ENCODE data around the gene ZNF219. TPM values are rescaled to one million over a fixed set of nuclear protein-coding genes. Genes with fewer than 3 reads are reported as not detected.

ZNF219 gene
- 15.0 and 18.7 TPM in 2 replicates for total RNA-seq (2014; rRNA removed; shearing (Covaris generic))
- polyA plus RNA-seq (2015; cell fraction: cytosol; rRNA removed): 13.9 and 14.8 TPM in 2 replicates
- polyA plus RNA-seq (2015; cell fraction: nucleus; rRNA removed): 19.2 and 21.0 TPM in 2 replicates

DNA sequence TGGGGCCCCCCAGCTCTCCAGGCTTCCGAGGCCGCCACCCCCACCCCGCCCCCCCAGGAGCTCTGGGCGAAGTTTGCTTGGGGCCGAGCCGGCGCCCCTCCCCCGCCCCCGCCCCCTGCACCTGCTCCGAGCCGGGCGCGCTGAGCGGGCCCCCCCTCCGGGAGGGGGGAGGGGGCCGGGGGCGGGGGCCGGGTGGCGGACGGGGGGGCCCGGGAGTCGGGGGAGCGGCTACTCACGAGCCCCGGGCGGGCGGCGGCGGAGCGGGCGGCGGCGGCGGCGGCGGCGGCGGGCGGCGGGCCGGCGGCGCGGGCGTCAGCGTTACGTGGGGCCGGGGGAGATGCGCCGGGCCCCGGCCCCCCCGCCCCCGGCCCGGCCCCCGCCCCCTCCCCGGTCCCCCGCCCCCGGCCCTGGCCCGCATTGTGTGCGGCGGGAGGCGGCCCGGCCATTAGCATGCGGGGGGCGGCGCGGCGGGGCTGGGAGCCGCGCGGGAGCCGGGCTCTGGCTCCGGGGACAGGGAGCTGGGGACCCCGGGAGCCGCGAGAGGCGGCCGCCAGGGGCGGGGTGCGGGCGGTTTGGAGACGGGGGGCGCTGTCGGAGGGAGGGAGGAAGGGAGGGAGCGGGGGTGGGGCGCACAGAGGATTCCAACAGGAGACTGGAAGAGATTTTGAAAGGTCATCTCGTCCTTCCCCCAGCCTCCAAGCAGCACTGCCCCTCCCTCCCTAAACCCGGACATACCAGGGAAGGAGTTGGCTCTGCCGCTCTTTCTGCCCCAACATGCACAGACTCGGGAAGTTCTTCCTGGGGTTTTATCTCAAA is at the start of gene ZNF219:
Gene ZNF219, minus strand, starts transcription at position 580 of the 816 bp plus-strand sequence. CDS start 5,064 bp downstream, outside the sequence.
- peak; percentile 53 for DNase-seq (ENCODE audit: low read depth)

DNA sequence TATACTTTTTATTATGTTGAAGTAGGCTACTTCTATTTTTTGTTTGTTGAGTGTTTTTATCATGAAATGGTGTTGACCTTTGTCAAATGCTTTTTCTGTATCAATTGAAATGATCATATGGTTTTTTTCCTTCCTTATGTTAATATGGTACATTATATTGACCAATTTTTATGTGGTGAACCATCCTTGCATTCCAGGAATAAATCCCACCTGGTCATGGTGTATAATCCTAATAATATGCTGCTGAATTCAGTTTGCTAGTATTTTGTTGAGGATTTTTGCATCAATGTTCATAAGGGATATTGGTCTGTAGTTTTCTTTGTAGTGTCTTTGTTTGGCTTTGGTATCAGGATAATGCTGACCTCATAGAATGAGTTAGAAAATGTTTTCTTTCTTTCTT is 47.0 kb upstream of the ZNF219 start:
- no peak for DNase-seq (ENCODE audit: low read depth)

DNA sequence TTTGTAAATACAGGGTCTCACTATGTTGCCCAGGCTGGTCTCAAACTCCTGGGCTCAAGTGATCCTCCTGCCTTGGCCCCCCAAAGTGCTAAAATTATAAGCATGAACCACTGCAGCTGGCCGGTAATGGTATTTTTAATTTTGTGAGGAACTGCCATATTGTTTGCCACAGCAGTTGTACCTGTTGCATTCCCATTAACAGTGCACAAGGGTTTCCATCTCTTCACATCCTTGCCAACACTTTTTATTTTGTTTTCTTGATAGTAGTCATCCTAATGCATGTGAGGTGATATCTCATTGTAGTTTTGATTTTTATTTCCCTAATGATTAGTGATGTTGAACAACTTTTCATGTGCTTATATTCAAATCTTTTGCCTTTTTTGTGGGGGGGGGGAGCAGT is 43.9 kb upstream of the ZNF219 start:
- DNase-seq (ENCODE audit: low read depth): no peak

DNA sequence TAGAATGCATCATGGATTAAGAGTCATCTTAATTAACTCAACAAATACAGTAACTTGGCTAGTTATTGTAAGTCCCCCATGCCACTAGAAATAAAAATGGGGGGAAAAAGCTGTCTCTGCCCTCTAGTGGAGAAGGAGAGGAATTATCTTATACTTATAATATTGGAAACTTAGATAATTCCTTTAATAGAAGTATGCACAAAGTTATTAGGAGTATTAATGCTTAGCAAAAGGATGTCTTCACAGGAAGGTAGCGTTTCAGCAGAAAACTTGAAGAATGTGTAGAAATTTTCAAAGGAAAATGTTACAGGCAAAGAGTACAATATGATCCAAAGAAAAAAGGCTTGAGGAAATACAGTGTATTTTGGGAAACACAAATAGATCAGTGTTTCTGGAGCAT is 37.6 kb upstream of the ZNF219 start:
- no peak for DNase-seq (ENCODE audit: low read depth)

DNA sequence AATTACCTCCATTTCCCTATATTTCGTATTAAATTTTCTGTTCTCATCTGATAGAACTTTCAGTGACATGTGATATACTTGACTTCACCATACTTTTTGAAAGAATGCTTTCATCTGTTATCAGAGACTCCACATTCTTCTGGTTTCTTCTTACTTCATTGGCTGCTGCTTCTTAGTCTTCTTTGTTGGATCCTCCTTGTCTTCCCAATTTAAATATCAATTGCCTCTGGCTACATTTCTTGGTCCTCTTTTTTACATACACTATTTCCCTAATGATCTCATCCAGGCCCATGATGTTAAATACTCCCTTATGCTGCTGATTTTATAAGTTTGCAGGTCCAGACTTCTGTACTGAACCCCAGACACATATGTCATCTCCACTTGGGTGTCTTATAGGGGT is 35.4 kb upstream of the ZNF219 start:
- DNase-seq (ENCODE audit: low read depth): no peak

DNA sequence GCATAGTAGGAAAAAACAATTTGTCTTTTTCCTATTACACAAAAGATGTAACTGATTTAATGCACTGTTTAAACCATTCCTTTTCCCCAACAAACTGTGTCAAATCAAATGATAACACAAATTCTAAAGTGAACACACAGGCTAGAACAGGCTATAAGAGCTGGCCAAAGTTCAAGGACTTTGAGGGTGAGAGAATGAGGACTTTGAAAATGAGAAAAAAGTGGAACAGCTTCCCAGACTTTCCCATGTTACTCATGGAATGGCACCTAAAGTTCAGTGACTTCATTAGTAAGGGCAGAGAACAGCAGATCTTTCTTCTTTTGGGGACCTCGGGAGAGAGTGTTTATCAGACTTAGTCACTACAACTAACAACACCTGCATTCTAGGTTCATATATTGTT is 25.0 kb upstream of the ZNF219 start:
- no peak for DNase-seq (ENCODE audit: low read depth)

DNA sequence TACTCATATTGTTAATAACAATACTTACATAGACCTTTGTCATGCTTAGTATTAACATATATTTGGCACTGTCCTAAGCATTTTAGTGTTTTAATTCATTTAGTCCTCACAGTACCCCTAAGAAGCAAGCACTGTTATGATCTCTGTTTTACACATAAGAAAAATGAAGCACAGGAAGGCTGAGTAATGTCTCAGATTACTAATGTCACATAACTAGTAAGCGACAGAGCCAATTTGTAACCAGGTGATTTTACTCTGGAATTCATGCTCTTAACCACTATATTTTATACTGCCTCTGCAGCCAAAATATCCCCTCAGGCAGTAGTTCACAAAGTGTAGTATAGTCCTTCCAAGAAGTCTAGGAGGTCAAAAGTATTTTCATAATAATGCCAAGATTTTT is 22.7 kb upstream of the ZNF219 start:
- no peak for DNase-seq (ENCODE audit: low read depth)

DNA sequence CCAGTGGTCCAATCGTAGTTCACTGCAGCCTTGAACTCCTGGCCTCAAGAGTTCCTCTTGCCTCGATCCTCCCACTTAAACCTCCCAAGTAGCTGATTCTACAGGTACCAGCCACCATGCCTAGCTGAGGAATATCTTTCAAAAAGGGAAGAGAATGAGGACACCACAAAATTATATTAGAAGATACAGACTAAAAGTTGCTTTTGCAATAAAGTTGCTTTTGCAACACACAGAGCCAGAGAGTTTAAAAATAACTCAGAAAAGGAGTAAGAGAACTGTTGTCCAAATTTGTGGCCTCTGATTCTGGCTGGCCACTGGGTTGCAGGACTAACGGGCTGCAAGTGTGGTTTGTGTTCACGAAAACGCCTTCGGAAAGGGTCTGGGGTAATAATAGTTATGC is 22.2 kb upstream of the ZNF219 start:
- DNase-seq (ENCODE audit: low read depth): no peak

DNA sequence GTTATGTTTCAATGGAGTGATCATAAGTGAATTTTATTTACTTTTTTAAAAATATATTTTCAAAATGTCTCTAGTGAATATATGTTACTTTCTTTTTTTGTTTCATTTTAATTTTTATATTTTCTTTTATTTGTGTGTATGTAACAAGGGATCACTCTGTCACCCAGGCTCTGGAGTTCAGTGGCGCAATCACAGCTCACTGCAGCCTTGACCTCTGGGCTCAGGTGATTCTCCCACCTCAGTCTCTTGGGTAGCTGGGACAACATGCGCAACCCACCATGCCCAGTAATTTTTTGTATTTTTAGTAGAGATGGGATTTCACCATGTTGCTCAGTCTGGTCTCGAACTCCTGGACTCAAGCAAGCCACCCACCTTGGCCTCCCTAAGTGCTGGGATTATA is 20.5 kb upstream of the ZNF219 start:
- no peak for DNase-seq (ENCODE audit: low read depth)

DNA sequence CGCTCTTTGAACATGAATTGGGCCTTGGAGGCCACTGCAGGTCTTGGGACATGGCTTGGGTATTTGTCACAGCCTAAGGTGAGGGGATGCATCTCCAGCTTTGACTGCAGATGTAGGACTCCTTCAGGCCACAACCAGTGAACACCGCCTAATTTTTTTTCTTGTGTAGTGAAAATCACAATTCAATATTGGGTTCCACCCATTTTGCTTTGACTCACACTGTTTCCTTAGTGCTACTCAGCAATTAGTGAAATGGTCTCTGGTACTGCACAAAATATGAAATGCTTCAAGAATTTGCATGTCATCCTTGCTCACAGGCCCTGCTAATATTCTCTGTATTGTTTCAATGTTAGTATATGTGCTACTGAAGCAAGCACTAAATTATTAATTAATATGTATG is 14.9 kb upstream of the ZNF219 start:
- no peak for DNase-seq (ENCODE audit: low read depth)

DNA sequence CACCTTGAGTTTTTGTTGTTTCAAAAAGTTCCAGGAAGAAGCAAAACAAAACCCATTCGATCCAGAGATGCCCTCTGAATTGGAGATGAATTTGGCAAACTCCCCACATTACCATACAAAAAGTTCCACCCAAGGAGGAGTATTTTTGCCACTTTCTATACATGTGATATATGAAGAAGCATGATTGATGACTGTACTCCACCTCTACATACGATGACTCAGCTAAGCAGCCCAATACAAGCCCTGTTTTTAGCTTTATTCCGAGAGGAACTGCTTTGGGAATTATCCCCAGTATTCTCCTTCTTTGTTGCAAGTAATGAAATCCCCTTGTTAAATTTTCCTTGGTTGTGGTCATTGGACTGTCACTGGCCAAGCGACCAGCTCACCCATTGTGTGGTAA is 13.8 kb upstream of the ZNF219 start:
- no peak for DNase-seq (ENCODE audit: low read depth)

DNA sequence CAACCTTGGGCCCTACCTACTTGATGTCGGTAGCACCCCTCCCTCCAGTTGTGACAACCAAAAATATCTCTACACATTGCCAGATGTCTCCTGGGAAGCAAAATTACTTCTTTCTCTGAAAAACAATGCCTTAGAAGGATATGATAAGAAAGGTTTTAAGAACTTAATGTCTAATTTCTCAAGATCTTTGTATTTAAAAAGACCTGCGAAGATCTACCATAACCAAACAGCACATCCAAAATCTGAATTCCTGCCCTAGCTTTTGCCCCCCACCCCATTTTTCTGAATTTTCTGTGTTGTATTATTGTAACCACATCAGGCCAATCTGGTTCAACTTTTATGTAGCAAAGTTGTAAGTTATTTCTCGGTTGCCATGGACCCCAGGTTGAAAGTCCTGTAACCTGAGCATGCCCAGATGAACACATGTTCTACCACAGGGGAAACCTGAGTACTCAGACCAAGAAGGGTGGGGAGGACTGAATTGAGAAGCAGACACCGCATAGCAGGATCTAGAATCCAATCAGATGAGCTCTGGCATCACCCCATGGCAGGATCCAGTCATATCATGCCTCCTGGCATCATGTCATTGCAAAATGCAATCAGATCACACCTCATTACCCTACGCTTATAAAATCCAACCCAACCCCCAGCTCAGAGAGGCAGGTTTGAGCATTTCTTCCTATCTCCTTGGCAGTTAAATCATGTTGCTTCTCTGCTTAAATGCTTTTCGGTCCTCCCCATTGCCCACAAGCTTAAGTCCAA is 11.1 kb upstream of the ZNF219 start:
- peak; percentile 71 for DNase-seq (ENCODE audit: low read depth)

DNA sequence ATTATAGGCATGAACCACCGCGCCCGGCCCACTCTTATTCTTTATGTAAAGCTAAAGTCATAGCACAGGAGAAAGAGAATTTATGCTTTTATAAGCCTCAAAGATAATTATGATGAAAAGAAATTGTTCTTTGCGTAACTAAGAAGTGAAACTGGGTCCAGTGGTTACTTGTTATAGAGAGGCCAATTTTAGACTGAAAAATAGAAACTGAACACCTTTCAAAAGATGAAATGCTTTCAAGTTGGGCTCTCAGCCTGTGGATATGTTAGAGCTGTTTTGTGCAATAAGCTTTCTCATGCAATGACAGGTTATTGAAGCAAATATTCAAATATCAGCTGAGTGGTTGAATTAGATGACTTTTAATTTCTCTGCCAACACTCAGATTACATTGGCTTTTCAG is 10.3 kb upstream of the ZNF219 start:
- no peak for DNase-seq (ENCODE audit: low read depth)

DNA sequence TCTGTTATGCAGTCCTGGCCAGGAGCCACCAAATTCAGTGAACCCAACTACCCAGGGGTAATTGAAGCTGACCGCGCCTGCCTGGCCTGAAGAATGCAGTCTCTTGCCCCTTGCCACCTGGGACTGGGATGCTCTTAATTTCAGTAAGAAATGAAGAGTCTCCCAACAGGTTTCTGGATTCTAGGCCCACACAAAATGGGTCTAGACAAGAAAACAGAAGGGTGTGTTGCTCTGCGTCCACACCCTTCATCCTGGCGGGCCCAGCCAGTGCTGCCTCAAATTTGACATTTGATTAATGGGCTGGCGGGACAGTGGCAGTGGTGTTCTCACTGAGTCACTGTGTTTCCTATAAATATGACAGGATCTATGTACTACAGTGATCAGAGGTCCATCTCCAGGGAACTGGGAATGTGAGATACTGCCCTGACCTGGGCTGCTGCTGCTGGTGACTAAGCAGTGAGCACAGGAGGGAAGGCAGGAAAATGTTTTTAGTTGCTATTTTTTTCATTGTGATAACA is 8.9 kb upstream of the ZNF219 start:
- DNase-seq (ENCODE audit: low read depth): peak; percentile 57

DNA sequence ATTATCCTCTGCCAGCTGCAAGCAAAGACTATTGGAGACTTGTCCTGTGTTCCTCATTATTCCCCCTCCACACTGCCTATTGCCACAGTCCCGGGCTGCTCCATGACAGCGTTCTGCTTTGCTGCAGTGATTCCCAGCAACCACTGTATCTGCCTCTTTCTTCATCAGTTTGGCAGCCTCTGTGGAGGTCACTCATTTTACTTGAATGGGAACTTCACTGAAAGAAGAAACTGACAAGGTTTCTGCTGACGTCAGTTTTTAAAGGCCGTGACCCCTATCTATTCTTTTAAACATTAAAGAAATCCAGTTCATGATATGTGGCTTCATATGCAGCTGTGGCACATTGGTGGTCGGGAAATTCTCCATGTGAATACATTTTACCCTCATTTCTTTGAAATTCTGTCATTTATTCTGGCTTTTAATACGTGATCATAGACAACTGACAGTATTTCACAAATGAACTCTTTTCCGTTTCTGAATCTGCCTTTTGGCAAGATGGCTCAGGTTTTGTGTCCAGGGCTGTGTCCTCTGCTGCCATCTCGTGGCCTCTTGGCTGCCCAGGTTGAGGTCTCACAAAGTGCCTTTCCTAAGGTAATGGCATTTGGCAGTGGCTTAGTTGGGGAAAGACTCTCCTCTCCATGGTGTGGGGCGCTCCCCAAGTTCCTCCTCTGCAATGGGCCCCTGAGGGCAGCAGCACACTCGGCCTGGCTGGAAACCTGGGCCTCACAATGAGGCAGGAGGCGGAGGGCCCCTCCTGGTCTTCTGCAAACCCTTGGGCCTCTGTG is 8.2 kb upstream of the ZNF219 start:
- DNase-seq (ENCODE audit: low read depth): peak; percentile 70

DNA sequence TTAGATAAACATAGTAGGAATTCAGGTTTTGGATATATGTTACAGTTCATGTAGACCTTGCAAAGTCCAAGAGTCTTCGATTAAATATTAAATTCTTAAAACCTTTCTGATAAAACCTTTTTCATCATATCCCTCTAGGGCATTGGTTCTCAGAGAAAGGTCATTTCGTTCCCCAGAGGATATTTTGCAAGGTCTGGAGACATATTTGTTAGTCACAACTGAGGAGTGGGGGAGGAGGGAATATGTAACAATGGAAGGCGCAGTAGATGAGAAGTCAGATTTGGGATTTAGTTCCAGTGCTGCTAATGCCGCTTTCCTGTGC is 7.7 kb upstream of the ZNF219 start:
- DNase-seq (ENCODE audit: low read depth): no peak

DNA sequence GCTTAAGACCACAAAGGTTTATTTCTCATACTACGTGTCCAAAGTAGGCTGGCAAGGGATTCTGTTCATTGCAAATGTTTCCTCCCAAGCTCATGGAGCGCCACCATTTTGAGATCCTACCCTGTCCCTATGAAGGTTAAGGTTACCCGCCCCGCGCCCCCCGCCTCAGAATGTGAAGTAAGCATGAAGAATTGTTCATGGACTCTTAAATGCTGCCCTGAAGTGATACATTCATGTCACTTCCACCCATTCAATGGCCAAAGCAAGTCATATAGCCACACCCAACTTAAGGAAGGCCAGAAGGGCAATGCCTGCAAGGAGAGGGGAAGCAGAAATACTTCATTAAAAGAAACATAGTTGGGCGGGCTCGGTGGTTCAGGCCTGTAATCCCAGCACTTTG is 6.6 kb upstream of the ZNF219 start:
- no peak for DNase-seq (ENCODE audit: low read depth)

DNA sequence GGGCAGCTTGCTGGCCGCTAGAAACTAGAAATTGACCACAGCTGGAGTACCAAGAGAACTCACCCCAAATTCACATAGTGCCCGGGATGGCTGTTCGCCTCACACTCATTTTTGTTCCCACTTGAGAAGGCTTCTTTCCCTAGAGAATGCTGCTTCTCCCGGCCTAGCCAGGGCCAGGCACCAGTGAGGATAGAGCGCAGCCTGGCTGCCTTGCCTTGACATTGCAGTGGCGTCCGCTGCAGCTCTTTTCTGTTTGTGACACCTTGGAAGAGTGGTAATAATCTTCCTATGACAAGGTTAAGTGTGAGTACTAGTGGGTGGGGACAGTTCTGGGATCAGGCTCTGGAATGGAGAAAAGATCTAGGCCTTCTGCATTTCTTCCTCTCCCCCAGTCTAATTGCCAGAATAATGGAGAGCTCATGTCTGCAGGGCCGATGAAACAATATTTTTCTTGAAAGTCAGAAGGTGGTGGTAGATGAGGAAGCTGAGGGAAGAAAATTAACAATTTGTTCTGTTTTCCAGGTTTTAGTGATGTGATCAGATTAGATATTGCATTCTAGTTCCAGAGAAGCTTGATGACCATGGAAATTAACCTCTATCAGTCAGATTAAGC is 6.1 kb upstream of the ZNF219 start:
- peak; percentile 76 for DNase-seq (ENCODE audit: low read depth)

DNA sequence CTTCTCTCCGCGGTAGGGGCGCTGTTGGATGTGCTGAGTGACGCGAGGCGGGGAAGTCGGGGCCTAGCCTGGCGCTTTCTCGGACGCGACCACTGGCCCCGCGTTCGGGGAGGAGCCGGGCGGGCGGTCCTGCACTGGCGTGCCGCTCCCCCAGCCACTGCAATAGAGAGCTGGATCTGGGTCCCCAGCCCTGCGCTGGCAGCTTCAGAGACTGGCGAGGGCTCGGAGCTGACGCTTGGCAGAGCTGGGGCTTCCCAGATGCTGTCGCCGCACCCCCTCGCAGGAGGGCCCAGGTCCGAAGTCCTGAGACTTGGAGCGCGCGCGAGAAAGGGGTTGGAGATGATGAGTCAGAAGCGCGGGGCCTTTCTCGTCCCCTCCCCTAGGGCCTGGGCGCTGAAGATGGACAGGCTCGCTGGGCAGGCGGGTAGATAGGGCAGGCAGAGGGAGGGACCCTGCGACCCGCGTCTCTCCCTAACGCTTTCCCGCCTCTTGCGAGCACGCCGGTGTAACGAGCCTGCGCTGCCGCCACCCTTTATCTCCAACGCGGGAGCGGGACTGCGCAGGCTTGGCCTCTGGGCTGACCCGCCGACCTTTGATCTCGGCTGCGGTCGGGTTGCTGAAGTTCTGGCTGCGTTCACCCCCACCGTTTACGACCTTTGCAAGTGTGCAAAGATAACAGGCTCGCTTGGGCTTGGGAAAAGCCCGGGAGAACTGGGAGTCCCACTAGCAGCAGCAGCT is 5.4 kb upstream of the ZNF219 start:
- DNase-seq (ENCODE audit: low read depth): peak; percentile 95

DNA sequence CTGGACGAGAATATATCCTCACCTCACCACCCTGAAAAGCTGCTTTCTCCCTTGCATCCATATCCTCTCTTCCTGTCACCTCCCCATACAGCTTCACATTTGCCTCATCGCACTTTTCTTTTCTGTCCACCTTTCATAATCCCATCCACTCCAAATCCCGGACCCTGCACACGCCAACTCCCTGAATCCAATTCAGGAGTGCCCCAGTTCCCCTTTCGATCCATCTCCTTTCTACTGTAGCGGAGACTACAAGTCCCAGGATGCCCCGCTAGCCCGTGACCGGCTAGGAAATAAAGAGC is 4.9 kb upstream of the ZNF219 start:
- DNase-seq (ENCODE audit: low read depth): no peak
